GM13976 (cell line): Measurements from ENCODE around the gene ST8SIA6.

ENCODE experiments used
- DNase-seq: peaks from one replicate; pipeline ENCODE4 v3.0.0; 2012; ENCODE audit warnings: low spot score
- in situ Hi-C: fragments of 300-500 bp; cut with MboI; formaldehyde crosslinking; loops from one replicate; pipeline ENCODE4 v1.12.0; 2022; ENCODE audit warnings: low sequenced_read_pairs, mixed read lengths, inconsistent platforms; ENCODE audit not compliant: unreplicated experiment
- TF ChIP-seq, protein P1 (sequence below): IDR thresholded peaks from 2 replicates; pipeline ENCODE4 v1.5.1; 2012; ENCODE audit warnings: borderline replicate concordance, mild to moderate bottlenecking; ENCODE audit not compliant: insufficient read depth; ENCODE audit errors: extremely low read depth, missing control alignments, control extremely low read depth

Gene ST8SIA6

DNA sequence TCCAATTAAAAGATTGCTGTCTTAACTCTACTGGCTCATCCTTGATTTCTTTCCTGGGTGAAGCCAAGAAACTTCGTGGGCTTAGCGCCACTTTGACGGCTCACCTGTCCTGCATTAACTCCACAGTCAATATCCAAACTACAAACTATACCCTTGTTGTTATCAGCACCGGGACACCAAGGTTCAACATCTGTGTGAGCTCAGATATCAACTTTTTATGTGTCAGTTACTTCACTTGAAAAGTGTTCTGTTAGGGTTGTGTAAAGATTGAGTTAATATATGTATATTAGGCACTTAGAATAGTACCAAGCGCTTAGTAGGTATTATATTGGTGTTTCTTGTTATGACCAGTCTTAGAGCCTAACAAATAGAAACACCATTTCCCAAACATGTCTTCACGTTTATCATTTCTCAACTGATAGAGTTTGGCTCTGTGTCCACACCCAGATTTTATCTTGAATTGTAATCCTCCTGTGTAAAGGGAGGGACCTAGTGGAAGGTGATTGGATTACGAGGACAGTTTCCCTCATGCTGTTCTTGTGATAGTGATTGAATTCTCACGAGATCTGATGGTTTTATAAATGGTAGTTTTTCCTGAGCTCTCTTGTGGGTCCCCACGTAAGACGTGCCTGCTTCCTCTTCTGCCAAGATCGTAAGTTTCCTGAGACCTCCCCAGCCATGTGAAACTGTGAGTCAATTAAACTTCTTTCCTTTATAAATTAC is 19.0 kb upstream of the ST8SIA6 start:
- DNase-seq, result no peak
- in situ Hi-C loops, result no loop called here
- TF ChIP-seq, protein P1, sequence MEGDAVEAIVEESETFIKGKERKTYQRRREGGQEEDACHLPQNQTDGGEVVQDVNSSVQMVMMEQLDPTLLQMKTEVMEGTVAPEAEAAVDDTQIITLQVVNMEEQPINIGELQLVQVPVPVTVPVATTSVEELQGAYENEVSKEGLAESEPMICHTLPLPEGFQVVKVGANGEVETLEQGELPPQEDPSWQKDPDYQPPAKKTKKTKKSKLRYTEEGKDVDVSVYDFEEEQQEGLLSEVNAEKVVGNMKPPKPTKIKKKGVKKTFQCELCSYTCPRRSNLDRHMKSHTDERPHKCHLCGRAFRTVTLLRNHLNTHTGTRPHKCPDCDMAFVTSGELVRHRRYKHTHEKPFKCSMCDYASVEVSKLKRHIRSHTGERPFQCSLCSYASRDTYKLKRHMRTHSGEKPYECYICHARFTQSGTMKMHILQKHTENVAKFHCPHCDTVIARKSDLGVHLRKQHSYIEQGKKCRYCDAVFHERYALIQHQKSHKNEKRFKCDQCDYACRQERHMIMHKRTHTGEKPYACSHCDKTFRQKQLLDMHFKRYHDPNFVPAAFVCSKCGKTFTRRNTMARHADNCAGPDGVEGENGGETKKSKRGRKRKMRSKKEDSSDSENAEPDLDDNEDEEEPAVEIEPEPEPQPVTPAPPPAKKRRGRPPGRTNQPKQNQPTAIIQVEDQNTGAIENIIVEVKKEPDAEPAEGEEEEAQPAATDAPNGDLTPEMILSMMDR, result no peak

GRCh38 chr10:17472481-17473227 is 18.3 kb upstream of the ST8SIA6 start:
- DNase-seq, result no peak
- in situ Hi-C loops, result no loop called here
- TF ChIP-seq, protein P1, result no peak

- DNase-seq, result no peak
- in situ Hi-C loops, result no loop called here
- TF ChIP-seq, protein P1, result no peak
These were observed 15.9 kb upstream of the ST8SIA6 start for GRCh38 chr10:17470246-17470645.

DNA sequence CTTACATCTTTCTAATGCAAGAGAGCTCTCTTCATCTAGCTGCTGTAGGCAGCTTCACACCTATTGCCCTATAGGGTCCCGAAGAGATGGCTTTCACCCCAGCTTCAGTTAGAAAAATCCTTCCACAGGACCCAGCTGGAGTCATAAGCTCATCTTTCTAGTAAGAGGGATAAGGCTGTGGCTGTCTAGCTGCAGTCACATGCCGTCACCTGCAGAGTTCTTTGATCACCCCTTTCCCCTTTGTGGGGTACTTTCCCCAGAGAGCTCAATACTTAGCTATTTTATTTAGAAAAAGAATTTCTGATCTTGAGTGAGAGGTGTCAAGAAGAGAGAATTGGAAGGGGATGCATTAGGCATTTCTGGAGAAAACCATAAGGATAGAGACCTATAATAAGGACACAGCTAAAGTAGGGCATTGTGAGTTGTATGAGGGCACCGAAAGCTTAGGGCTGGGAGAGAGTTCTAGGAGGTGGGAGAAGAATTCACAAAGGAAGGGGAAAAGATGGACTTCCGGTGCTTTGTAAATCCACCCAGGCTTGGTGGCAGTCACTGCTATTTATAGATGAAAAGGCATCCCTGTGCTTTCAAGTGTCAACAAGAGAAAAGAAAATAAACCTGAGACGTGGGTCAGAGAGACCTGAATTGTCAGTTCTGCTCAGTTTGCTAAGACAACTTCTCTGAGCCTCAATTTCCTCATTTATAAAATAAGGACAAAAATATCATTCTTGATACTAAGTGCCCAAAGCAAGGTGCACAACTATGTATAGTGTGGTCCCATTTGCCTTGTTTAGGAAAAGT is 11.1 kb upstream of the ST8SIA6 start:
- TF ChIP-seq, protein P1, result no peak
- no peak for DNase-seq
- in situ Hi-C loops, result no loop called here

DNA sequence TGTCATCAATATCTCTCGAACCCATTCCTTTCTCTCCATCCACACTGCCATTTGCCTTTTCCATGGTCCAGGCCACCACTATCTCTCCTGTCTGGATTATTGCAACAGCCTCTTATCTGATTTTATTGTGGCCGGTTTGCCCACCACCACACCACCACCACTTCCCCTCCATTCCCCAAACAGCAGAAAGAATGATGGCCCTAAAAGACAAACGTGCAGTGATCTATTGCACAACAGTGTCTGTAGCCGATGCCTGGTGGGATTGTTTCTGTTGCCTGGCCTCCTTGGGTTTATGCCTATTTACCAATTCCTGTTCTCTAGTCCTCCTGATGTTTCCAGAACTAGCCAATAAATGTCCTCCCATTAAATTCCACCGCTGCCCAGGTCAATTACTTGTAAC is 10.2 kb upstream of the ST8SIA6 start:
- in situ Hi-C loops, result no loop called here
- DNase-seq, result no peak

DNA sequence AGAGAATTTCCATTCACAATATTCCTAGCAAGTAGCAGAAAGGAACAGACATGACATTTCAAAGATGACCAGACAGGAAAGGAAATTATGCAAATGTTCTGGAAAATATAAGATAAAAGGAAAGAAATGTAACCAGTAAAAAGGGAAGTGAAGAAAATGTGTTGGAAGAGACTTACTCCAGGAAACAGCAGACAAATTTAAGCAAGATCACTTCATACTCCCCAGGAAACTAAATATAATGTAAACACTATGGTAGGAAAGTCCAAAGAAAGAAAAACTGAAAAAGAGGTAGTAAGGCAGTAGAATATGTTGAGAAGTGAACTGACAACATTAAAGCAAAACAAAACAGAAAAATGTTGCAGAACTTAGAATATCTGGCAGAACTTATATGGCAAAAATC is 6.4 kb upstream of the ST8SIA6 start:
- in situ Hi-C loops, result no loop called here
- no peak for DNase-seq
- TF ChIP-seq, protein P1, result no peak

More for the DNA sequence above, 10.2 kb upstream of the ST8SIA6 start:
- TF ChIP-seq, protein P1, result no peak
